Body of pancreas (tissue), 4 donors: ENCODE measurements around the gene CHRNB4.

Experiments used
- CTCF ChIP-seq, 7 experiments: fragments of 450-650 bp in 4 of 7; fragments of 200-600 bp in 3 of 7; sonication (generic) in 3 of 7; IDR thresholded peaks; one replicate each; pipeline ENCODE4 v1.5.1; 2016 to 2019; ENCODE audit warnings: antibody characterized with exemption in 7 of 7
- POLR2A ChIP-seq, 3 donors: fragments of 450-650 bp; IDR thresholded peaks; one replicate each; pipeline ENCODE4 v1.6.1; 2016; ENCODE audit warnings: antibody characterized with exemption in 3 of 3, mild to moderate bottlenecking in 2 of 3

DNA sequence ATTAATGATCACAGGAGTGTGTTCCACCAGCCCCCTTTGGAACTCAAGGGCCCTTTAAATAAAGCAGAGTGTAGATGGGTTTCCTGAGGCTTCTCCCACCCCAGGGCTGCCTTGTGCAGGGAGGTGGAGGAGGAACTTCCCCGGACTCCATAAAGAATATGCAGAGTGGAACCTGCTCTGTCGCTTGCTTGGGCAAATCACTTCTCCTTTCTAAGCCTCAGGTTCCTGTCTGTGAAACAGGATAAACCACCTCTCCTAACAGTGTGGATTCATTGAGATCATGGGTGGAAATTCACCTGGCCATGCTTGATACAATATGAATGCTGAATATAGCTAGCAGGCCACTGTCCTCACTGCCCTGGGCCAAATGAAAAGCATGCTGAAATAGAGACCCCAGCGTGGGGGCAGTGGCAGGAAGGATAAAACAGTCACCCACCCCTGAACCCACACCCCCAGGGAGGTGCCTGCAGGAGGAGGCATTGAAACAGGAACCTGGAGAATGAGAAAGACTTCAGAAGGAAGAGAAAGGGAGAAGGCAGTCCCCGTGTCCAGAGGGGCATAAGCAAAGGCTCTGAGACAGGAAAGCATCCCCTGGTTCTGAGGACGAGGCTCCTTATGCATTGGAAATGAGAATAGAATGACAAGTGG lies 41.1 kb upstream of the CHRNB4 start:
- TF ChIP-seq CTCF (IDR thresholded peaks at IDR 0.05), result no peak
- TF ChIP-seq POLR2A (IDR thresholded peaks at IDR 0.05), result no peak
